ENCODE data around the gene IL20RB. TPM values are rescaled to one million over a fixed set of nuclear protein-coding genes. Genes with fewer than 3 reads are reported as not detected.

Gene IL20RB
- total and polyA plus RNA-seq, 2 of the 4 experiments (the other 2 are of a cell fraction): 0.72 to 0.97 TPM

- peaks cover 34 to 75% of the 10 kb centered on the region in 2 experiments for H3K79me1 ChIP-seq (ENCODE audit: low read depth in 1 of 2, low read length in 2 of 2)
- ChIA-PET CTCF (no interaction called here), POLR2A (ENCODE audit: unreplicated experiment) (no interaction called here)
- no peaks in the 10 kb centered on the region for H3K36me3 ChIP-seq (ENCODE audit: control insufficient read depth, insufficient read depth, low read length)
- DNase-seq: no peak
- H3K4ac ChIP-seq (ENCODE audit: low read depth, low read length): no peak overlapping the region
- BruUV-seq (replicated peaks): no TSS peak
- no peak overlapping the region for H2AK5ac ChIP-seq (ENCODE audit: low read depth, low read length)
- H2AFZ ChIP-seq (replicated peaks; ENCODE audit: low read length, poor library complexity): no peak overlapping the region
- no peak overlapping the region for H3K56ac ChIP-seq (ENCODE audit: extremely low read depth, insufficient read depth, low read length)
- no peak overlapping the region for H3K9ac ChIP-seq (ENCODE audit: low read depth, low read length)
- H3K9me3 ChIP-seq (ENCODE audit: control insufficient read depth, insufficient read depth, low read length): no peaks in the 10 kb centered on the region
- intact Hi-C loops (cut with micrococcal nuclease) (no loop called here), in situ Hi-C loops (cut with MboI; ENCODE audit: low sequenced_read_pairs) (no loop called here), dilution Hi-C loops (cut with HindIII; ENCODE audit: low sequenced_read_pairs, unreplicated experiment) (no loop called here)
- no peak overlapping the region for H3K14ac ChIP-seq (replicated peaks; ENCODE audit: low read depth, low read length)
- TF ChIP-seq FOS (IDR thresholded peaks at IDR 0.05; ENCODE audit: low read depth, low read length) (no peak), RFX5 (IDR thresholded peaks at IDR 0.05; ENCODE audit: low read depth, low read length) (no peak), USF2 (IDR thresholded peaks at IDR 0.05; ENCODE audit: low read depth, low read length) (no peak), MAZ (IDR thresholded peaks at IDR 0.05; ENCODE audit: borderline replicate concordance, low read depth, low read length) (no peak), MXI1 (IDR thresholded peaks at IDR 0.05; ENCODE audit: borderline replicate concordance, low read depth, low read length) (no peak), NFE2L2 (IDR thresholded peaks at IDR 0.05; ENCODE audit: low read depth, low read length) (no peak), RAD21 (IDR thresholded peaks at IDR 0.05; ENCODE audit: low read length) (no peak), ELK1 (IDR thresholded peaks at IDR 0.05; ENCODE audit: borderline replicate concordance, low read depth, low read length) (no peak), CHD1 (IDR thresholded peaks at IDR 0.05; ENCODE audit: low read depth, low read length) (no peak)
- no peak overlapping the region for H4K5ac ChIP-seq (ENCODE audit: low read depth, low read length)
- ATAC-seq (ENCODE audit: low read depth): no peak
- H4K8ac ChIP-seq (ENCODE audit: low read depth in 2 of 2, low read length in 2 of 2): no peak overlapping the region
- no peaks in the 10 kb centered on the region for H3K27me3 ChIP-seq (ENCODE audit: control insufficient read depth, insufficient read depth, low read length)
- H2BK20ac ChIP-seq (ENCODE audit: low read depth, low read length): no peak overlapping the region
- no peak overlapping the region for H3K27ac ChIP-seq (ENCODE audit: insufficient read depth, low read length)
- no peak overlapping the region for H2AK9ac ChIP-seq (replicated peaks; ENCODE audit: low read depth, low read length, poor library complexity)
- no peak overlapping the region for H2BK120ac ChIP-seq (ENCODE audit: low read depth, low read length)
- H4K20me1 ChIP-seq (ENCODE audit: insufficient read depth, low read length): peaks cover 40% of the 10 kb centered on the region
- H3K23ac ChIP-seq (ENCODE audit: low read depth, low read length): no peak overlapping the region
- no peaks in the 10 kb centered on the region for H3K4me1 ChIP-seq (ENCODE audit: control insufficient read depth, insufficient read depth, low read length)
- H2BK5ac ChIP-seq (ENCODE audit: low read depth, low read length, poor library complexity, severe bottlenecking): no peak overlapping the region
- H3K4me2 ChIP-seq (ENCODE audit: low read depth, low read length): no peak overlapping the region
- no CpG with 5 or more reads among the region's 1 CpG for WGBS, 2 experiments (ENCODE audit: extremely low coverage in 2 of 2, insufficient read length in 1 of 2)
- no peak overlapping the region for H3K4me3 ChIP-seq (ENCODE audit: insufficient read depth, low read depth, low read length)
- no peak overlapping the region for H4K91ac ChIP-seq (ENCODE audit: insufficient read depth, low read depth, low read length)
- H2BK15ac ChIP-seq (ENCODE audit: low read depth, low read length): no peak overlapping the region
- H3K9me1 ChIP-seq (ENCODE audit: insufficient read depth, low read length): peaks cover 5% of the 10 kb centered on the region; the same call in 1 of the 2 replicates
- H3K18ac ChIP-seq (ENCODE audit: low read depth, low read length): no peak overlapping the region
Observed at GRCh38 chr3:136913168-136913567, 44.6 kb upstream of the IL20RB start.

Data from IMR-90 (cell line).